ENCODE results near the gene ELMO1.

GRCh38 chr7:37006764-37007163, 441.9 kb downstream of the ELMO1 start:
- TF ChIP-seq RFX5 (IDR thresholded peaks at IDR 0.05) (no peak), POLR2A (IDR thresholded peaks at IDR 0.05; ENCODE audit: low read length) (no peak), CEBPB (IDR thresholded peaks at IDR 0.05) (no peak), MYC (IDR thresholded peaks at IDR 0.05; ENCODE audit: borderline replicate concordance, low read length) (no peak), JUN (IDR thresholded peaks at IDR 0.05) (no peak), EP300 (IDR thresholded peaks at IDR 0.05) (no peak), RAD21 (conservative IDR thresholded peaks at IDR 0.05 in 1 of 2, IDR thresholded peaks at IDR 0.05 in 1 of 2) (no peak)
- TF ChIP-seq, protein P1, sequence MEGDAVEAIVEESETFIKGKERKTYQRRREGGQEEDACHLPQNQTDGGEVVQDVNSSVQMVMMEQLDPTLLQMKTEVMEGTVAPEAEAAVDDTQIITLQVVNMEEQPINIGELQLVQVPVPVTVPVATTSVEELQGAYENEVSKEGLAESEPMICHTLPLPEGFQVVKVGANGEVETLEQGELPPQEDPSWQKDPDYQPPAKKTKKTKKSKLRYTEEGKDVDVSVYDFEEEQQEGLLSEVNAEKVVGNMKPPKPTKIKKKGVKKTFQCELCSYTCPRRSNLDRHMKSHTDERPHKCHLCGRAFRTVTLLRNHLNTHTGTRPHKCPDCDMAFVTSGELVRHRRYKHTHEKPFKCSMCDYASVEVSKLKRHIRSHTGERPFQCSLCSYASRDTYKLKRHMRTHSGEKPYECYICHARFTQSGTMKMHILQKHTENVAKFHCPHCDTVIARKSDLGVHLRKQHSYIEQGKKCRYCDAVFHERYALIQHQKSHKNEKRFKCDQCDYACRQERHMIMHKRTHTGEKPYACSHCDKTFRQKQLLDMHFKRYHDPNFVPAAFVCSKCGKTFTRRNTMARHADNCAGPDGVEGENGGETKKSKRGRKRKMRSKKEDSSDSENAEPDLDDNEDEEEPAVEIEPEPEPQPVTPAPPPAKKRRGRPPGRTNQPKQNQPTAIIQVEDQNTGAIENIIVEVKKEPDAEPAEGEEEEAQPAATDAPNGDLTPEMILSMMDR (IDR thresholded peaks at IDR 0.05), result no peak
- TF ChIP-seq, protein P2, sequence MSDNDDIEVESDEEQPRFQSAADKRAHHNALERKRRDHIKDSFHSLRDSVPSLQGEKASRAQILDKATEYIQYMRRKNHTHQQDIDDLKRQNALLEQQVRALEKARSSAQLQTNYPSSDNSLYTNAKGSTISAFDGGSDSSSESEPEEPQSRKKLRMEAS (IDR thresholded peaks at IDR 0.05), result no peak

All from A549 (cell line).